ENCODE data around the gene BRSK2. TPM values are rescaled to one million over a fixed set of nuclear protein-coding genes. Genes with fewer than 3 reads are reported as not detected.

Gene BRSK2
- polyA plus RNA-seq, 1 of the 3 experiments (the other 2 are of a cell fraction), result 0.64 TPM

GRCh38 chr11:1493650-1494244 is 104.0 kb downstream of the BRSK2 start:
- WGBS (ENCODE audit: low lambda C conversion rate), result 79% methylated on average over 3 of the region's 3 CpGs
- Histone ChIP-seq H3K79me2 (ENCODE audit: insufficient read depth) (peaks cover 81% of the 10 kb centered on the region), H3K9me3 (0 out of 2 replicates have a peak, but pooled peaks cover 5% of the 10 kb centered on the region), H3K4me2 (no peak overlapping the region), H3K4me3 (ENCODE audit: low read depth in 2 of 2, low read length in 1 of 2) (no peak overlapping the region), H3K27me3 (ENCODE audit: insufficient read depth) (no peaks in the 10 kb centered on the region), H4K20me1 (ENCODE audit: insufficient read depth) (peaks cover 62% of the 10 kb centered on the region), H3K4me1 (ENCODE audit: control insufficient read depth in 1 of 2, insufficient read depth in 2 of 2, low read depth in 1 of 2, low read length in 1 of 2) (peaks cover 0 to 11% of the 10 kb centered on the region in 2 experiments; a peak in 1 of 4 replicates), H3K27ac (ENCODE audit: low read depth in 2 of 2, low read length in 1 of 2) (no peak overlapping the region), H3K9me2 (no peaks in the 10 kb centered on the region), H2AFZ (ENCODE audit: low read depth) (no peak overlapping the region), H3K36me3 (replicated peaks in 1 of 2; ENCODE audit: control insufficient read depth in 1 of 2, insufficient read depth in 2 of 2, low read length in 1 of 2) (peaks cover 0 to 4% of the 10 kb centered on the region in 2 experiments), H3K9ac (no peak overlapping the region), H3F3A (replicated peaks; ENCODE audit: insufficient read depth) (no peaks in the 10 kb centered on the region)
- ChIA-PET POLR2A (no interaction called here), CTCF (interaction anchor here (1.6 kb wide), 1 partner anchor 9 kb away, joined by 7 read pairs; no protein-coding TSS in a partner anchor)
- DNase-seq, result no peak
- TF ChIP-seq SIN3A (IDR thresholded peaks at IDR 0.05; ENCODE audit: borderline replicate concordance, low read depth, low read length) (no peak), GABPA (IDR thresholded peaks at IDR 0.05; ENCODE audit: low read depth) (no peak)

- ChIA-PET CTCF (no interaction called here), POLR2A (no interaction called here)
- H3K27ac ChIP-seq (ENCODE audit: low read depth in 2 of 2, low read length in 1 of 2), result no peak overlapping the region
- no peak overlapping the region for H3K4me2 ChIP-seq
- peaks cover 5% of the 10 kb centered on the region for H3F3A ChIP-seq (replicated peaks; ENCODE audit: insufficient read depth)
- peaks cover 0 to 5% of the 10 kb centered on the region in 2 experiments; a peak in 1 of 4 replicates for H3K4me1 ChIP-seq (ENCODE audit: control insufficient read depth in 1 of 2, insufficient read depth in 2 of 2, low read depth in 1 of 2, low read length in 1 of 2)
- no peak overlapping the region for H2AFZ ChIP-seq (ENCODE audit: low read depth)
- no peak for DNase-seq
- H3K27me3 ChIP-seq (ENCODE audit: insufficient read depth), result no peaks in the 10 kb centered on the region
- 96% methylated on average over 3 of the region's 3 CpGs for WGBS (ENCODE audit: low lambda C conversion rate)
- H3K36me3 ChIP-seq (replicated peaks in 1 of 2; ENCODE audit: control insufficient read depth in 1 of 2, insufficient read depth in 2 of 2, low read length in 1 of 2), result peaks cover 0 to 4% of the 10 kb centered on the region in 2 experiments
- no peaks in the 10 kb centered on the region for H3K9me2 ChIP-seq
- no peak for TF ChIP-seq NRF1 (IDR thresholded peaks at IDR 0.05; ENCODE audit: low read depth, low read length)
- no peak for TF ChIP-seq USF2 (IDR thresholded peaks at IDR 0.05; ENCODE audit: borderline replicate concordance, low read depth, low read length)
- no peak for TF ChIP-seq SMC3 (IDR thresholded peaks at IDR 0.05; ENCODE audit: low read depth, low read length)
- no peak for TF ChIP-seq ELF1 (IDR thresholded peaks at IDR 0.05)
- TF ChIP-seq TAF1 (IDR thresholded peaks at IDR 0.05; ENCODE audit: borderline replicate concordance, low read depth, low read length), result no peak
- no peak for TF ChIP-seq IRF3 (IDR thresholded peaks at IDR 0.05; ENCODE audit: low read depth, low read length)
- no peak for TF ChIP-seq EP300 (IDR thresholded peaks at IDR 0.05; ENCODE audit: borderline replicate concordance in 1 of 2, low read depth in 1 of 2, low read length in 1 of 2)
- no peak for TF ChIP-seq RCOR1 (IDR thresholded peaks at IDR 0.05; ENCODE audit: low read length)
- TF ChIP-seq TCF12 (IDR thresholded peaks at IDR 0.05), result no peak
- TF ChIP-seq NFIC (IDR thresholded peaks at IDR 0.05; ENCODE audit: borderline replicate concordance), result no peak
- no peak for TF ChIP-seq REST (IDR thresholded peaks at IDR 0.05; ENCODE audit: low read depth, low read length)
- TF ChIP-seq USF1 (IDR thresholded peaks at IDR 0.05; ENCODE audit: borderline replicate concordance, low read depth), result no peak
- no peak for TF ChIP-seq EZH2phosphoT487 (IDR thresholded peaks at IDR 0.05; ENCODE audit: borderline replicate concordance, low read depth)
- no peak for TF ChIP-seq CHD2 (IDR thresholded peaks at IDR 0.05; ENCODE audit: low read length, partially characterized antibody)
- no peak for TF ChIP-seq JUND (IDR thresholded peaks at IDR 0.05)
- 0 out of 2 replicates have a peak, but pooled peaks cover 5% of the 10 kb centered on the region for H3K9me3 ChIP-seq
- H3K79me2 ChIP-seq (ENCODE audit: insufficient read depth), result peaks cover 85% of the 10 kb centered on the region
- H4K20me1 ChIP-seq (ENCODE audit: insufficient read depth), result peaks cover 60% of the 10 kb centered on the region
- no peak overlapping the region for H3K4me3 ChIP-seq (ENCODE audit: low read depth in 2 of 2, low read length in 1 of 2)
- H3K9ac ChIP-seq, result no peak overlapping the region
Measured at GRCh38 chr11:1494650-1495049, 104.9 kb downstream of the BRSK2 start.
